Fibroblast of lung (primary cell): Measurements from ENCODE around the gene TSSK2. TPM values are rescaled to one million over a fixed set of nuclear protein-coding genes. Genes with fewer than 3 reads are reported as not detected.

Source experiments
- DNase-seq, 2 donors: peaks; one replicate each; pipeline versions ENCODE4 v3.0.0 to v3.0.0-alpha.2; 2010; ENCODE audit warnings: low read depth in 2 of 2
- H2AFZ ChIP-seq: 2 replicates; pipeline ENCODE4 v1.5.1; 2012; ENCODE audit warnings: low read length, control low read depth, inconsistent platforms
- H3K27ac ChIP-seq: 2 replicates; pipeline ENCODE4 v1.5.1; 2011; ENCODE audit warnings: low read length, control low read depth; ENCODE audit not compliant: insufficient read depth
- H3K27me3 ChIP-seq: 2 replicates; pipeline ENCODE4 v1.5.1; 2011; ENCODE audit warnings: mild to moderate bottlenecking, low read length; ENCODE audit not compliant: control insufficient read depth, insufficient read depth
- H3K36me3 ChIP-seq: 2 replicates; pipeline ENCODE4 v1.5.1; 2011; ENCODE audit warnings: low read length; ENCODE audit not compliant: control insufficient read depth, insufficient read depth
- H3K4me1 ChIP-seq: 2 replicates; pipeline ENCODE4 v1.5.1; 2011; ENCODE audit warnings: low read length; ENCODE audit not compliant: control insufficient read depth, insufficient read depth; ENCODE audit errors: extremely low read depth
- H3K4me2 ChIP-seq: 2 replicates; pipeline ENCODE4 v1.5.1; 2011; ENCODE audit warnings: low read length, control low read depth; ENCODE audit not compliant: insufficient read depth; ENCODE audit errors: extremely low read depth
- H3K4me3 ChIP-seq, 4 experiments: fragments of 200-600 bp in 1 of 4; sonication (generic) in 1 of 4; replicated peaks in 1 of 4; 2 replicates each; pipeline ENCODE4 v1.5.1; 2011 to 2016; ENCODE audit warnings: low read length in 4 of 4, low read depth in 3 of 4, mild to moderate bottlenecking in 3 of 4, control low read depth in 2 of 4, inconsistent platforms in 1 of 4, mixed read lengths in 1 of 4; ENCODE audit not compliant: insufficient read depth in 1 of 4; ENCODE audit errors: control extremely low read depth in 1 of 4
- H3K79me2 ChIP-seq: 2 replicates; pipeline ENCODE4 v1.5.1; 2012; ENCODE audit warnings: mild to moderate bottlenecking, low read length, inconsistent platforms; ENCODE audit not compliant: control insufficient read depth, insufficient read depth
- H3K9ac ChIP-seq: 2 replicates; pipeline ENCODE4 v1.5.1; 2011; ENCODE audit warnings: mild to moderate bottlenecking, low read length, control low read depth; ENCODE audit not compliant: insufficient read depth
- H3K9me3 ChIP-seq: 2 replicates; pipeline ENCODE4 v1.5.1; 2012; ENCODE audit warnings: low read depth, low read length; ENCODE audit not compliant: control insufficient read depth, insufficient read depth
- H4K20me1 ChIP-seq: 2 replicates; pipeline ENCODE4 v1.5.1; 2011; ENCODE audit warnings: low read length; ENCODE audit not compliant: control insufficient read depth, insufficient read depth; ENCODE audit errors: extremely low read depth
- EZH2 ChIP-seq: IDR thresholded peaks from 2 replicates; pipeline ENCODE4 v1.5.1; 2012; ENCODE audit warnings: low read length, control low read depth, mild to moderate bottlenecking; ENCODE audit errors: missing control alignments
- polyA plus RNA-seq, 2 donors: library from polyadenylated mRNA; depleted of rRNA in 1 of 2; stranded (reverse) in 1 of 2; unstranded in 1 of 2; fragments of >200 nt; gene quantifications; 2 replicates each; pipeline ENCODE4 v1.2.1, GENCODE V29; 2011 to 2012; ENCODE audit warnings: missing spikeins in 1 of 2
- total RNA-seq: library from RNA; depleted of rRNA; stranded (reverse); fragments of >200 nt; gene quantifications from 2 replicates; pipeline ENCODE4 v1.2.1, GENCODE V29; 2014
- TF ChIP-seq, protein P1 (sequence below), 2 donors: IDR thresholded peaks in 1 of 2; conservative IDR thresholded peaks in 1 of 2; 1 replicate in 1 of 2; 2 replicates in 1 of 2; pipeline ENCODE4 v1.5.1; 2011 to 2012; ENCODE audit warnings: low read length in 2 of 2, control low read depth in 1 of 2, inconsistent platforms in 1 of 2, low read depth in 1 of 2, mild to moderate bottlenecking in 1 of 2

Gene TSSK2
- total and polyA plus RNA-seq, 2 donors (not counting 1 experiment from before 2014, with no cell fraction given): not detected

DNA sequence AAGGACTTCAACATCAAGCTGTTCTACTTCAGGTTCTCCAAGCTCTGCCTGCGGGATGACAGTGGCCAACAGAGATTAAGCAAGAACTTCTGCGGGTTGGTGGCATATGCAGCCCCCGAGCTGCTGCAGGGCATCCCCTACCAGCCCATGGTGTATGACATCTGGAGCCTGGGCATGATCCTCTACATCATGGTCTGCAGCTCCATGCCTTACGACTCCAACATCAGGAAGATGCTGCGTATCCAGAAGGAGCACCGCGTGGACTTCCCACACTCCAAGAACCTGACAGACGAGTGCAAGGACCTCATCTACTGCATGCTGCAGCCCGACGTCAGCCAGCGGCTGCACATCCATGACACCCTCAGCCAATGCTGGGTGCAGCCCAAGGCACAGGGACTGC lies 6.1 kb upstream of the TSSK2 start:
- H3K4me1 ChIP-seq: peaks cover 4% of the 10 kb centered on the region
- H3K9me3 ChIP-seq: no peaks in the 10 kb centered on the region
- peaks cover 18% of the 10 kb centered on the region for H3K79me2 ChIP-seq
- H3K4me3 ChIP-seq: no peak overlapping the region
- DNase-seq: no peak
- no peaks in the 10 kb centered on the region for H3K27me3 ChIP-seq
- no peak overlapping the region for H2AFZ ChIP-seq
- H4K20me1 ChIP-seq: peaks cover 2% of the 10 kb centered on the region
- H3K36me3 ChIP-seq: peaks cover 2% of the 10 kb centered on the region
- no peak overlapping the region for H3K27ac ChIP-seq
- H3K9ac ChIP-seq: no peak overlapping the region
- no peak overlapping the region for H3K4me2 ChIP-seq
- TF ChIP-seq, protein P1, sequence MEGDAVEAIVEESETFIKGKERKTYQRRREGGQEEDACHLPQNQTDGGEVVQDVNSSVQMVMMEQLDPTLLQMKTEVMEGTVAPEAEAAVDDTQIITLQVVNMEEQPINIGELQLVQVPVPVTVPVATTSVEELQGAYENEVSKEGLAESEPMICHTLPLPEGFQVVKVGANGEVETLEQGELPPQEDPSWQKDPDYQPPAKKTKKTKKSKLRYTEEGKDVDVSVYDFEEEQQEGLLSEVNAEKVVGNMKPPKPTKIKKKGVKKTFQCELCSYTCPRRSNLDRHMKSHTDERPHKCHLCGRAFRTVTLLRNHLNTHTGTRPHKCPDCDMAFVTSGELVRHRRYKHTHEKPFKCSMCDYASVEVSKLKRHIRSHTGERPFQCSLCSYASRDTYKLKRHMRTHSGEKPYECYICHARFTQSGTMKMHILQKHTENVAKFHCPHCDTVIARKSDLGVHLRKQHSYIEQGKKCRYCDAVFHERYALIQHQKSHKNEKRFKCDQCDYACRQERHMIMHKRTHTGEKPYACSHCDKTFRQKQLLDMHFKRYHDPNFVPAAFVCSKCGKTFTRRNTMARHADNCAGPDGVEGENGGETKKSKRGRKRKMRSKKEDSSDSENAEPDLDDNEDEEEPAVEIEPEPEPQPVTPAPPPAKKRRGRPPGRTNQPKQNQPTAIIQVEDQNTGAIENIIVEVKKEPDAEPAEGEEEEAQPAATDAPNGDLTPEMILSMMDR (conservative IDR thresholded peaks at IDR 0.05 in 1 of 2, IDR thresholded peaks at IDR 0.05 in 1 of 2; ENCODE audit: low read depth in 1 of 2, low read length in 2 of 2): no peak
- no peak for TF ChIP-seq EZH2

DNA sequence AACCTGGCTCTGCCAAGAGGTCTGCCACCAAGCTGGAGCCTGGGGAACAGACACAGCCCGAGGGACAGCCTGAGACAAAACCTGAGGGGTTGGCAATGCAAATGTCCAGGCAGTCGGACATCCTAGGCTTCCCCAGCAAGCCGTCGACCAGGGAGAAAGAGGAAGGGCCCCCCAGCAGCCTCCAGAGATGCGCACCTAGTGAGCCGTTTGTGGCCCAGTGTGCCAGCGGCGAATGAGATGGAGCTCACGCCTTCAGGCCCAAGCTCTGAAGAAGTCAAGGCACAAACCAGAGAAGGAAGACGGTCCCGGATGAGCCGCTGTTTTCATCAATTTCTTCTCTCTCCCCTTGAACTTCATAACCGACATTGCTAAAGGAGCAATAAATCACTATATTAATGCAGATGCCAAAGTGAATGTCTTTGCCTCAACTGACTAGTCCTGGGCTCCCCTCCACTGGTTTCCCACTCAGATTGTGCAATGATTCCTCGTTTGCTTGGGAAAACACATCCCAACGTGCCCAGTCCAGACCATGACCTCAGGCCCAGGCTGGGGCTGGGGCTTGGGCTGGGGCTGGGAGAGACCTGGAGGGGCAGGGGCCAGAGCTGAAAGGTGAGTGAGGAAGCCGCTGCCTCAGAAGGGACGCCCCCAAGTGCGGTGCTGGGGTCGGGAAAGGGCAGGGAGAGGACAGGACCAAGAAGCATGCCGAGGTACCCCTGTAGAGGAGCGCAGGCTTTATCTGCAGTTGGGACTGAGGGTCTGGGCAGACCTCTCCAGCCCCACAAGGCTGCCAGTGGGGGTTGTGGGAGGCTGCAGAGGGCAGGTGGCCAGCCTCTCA lies 5.4 kb upstream of the TSSK2 start:
- Histone ChIP-seq H3K4me2 (no peak overlapping the region), H3K27me3 (no peaks in the 10 kb centered on the region), H3K4me1 (peaks cover 2% of the 10 kb centered on the region), H3K27ac (no peak overlapping the region), H4K20me1 (peaks cover 2% of the 10 kb centered on the region), H3K36me3 (no peaks in the 10 kb centered on the region), H3K9me3 (no peaks in the 10 kb centered on the region), H2AFZ (no peak overlapping the region), H3K9ac (no peak overlapping the region), H3K79me2 (peaks cover 11% of the 10 kb centered on the region), H3K4me3 (no peak overlapping the region)
- no peak for DNase-seq
- TF ChIP-seq EZH2: no peak

- TF ChIP-seq EZH2: no peak
- TF ChIP-seq, protein P1 (conservative IDR thresholded peaks at IDR 0.05 in 1 of 2, IDR thresholded peaks at IDR 0.05 in 1 of 2; ENCODE audit: low read depth in 1 of 2, low read length in 2 of 2): no peak
- Histone ChIP-seq H3K27me3 (no peaks in the 10 kb centered on the region), H3K4me2 (no peak overlapping the region), H4K20me1 (no peaks in the 10 kb centered on the region), H3K9ac (no peak overlapping the region), H3K79me2 (peaks cover 3% of the 10 kb centered on the region), H3K27ac (no peak overlapping the region), H3K4me3 (no peak overlapping the region), H3K9me3 (no peaks in the 10 kb centered on the region), H2AFZ (no peak overlapping the region), H3K36me3 (no peaks in the 10 kb centered on the region), H3K4me1 (no peaks in the 10 kb centered on the region)
- DNase-seq: no peak
Measured at GRCh38 chr22:19126309-19127273, 4.5 kb upstream of the TSSK2 start.
